GM12878 (cell line): ENCODE results near the gene NUDCD2.
A peak's percentile ranks its signal among the peaks of the same experiment; 100 is the strongest.

Experiments used
- CBFB ChIP-seq: IDR thresholded peaks from 2 replicates; pipeline ENCODE4 v1.6.1; 2016; ENCODE audit warnings: antibody characterized with exemption, low read depth
- FOS ChIP-seq: IDR thresholded peaks from 3 replicates; pipeline ENCODE4 v1.6.1; 2011; ENCODE audit warnings: borderline replicate concordance; ENCODE audit not compliant: insufficient read length; ENCODE audit errors: extremely low read depth
- POLR2A ChIP-seq: IDR thresholded peaks from 2 replicates; pipeline ENCODE4 v1.6.1; 2011; ENCODE audit warnings: low read depth, mild to moderate bottlenecking, low read length
- POU2F2 ChIP-seq: IDR thresholded peaks from 3 replicates; pipeline ENCODE4 v1.6.1; 2011; ENCODE audit warnings: low read depth, mild to moderate bottlenecking, low read length, borderline replicate concordance
- SP1 ChIP-seq: IDR thresholded peaks from one replicate; pipeline ENCODE4 v1.6.1; 2011; ENCODE audit warnings: low read depth, low read length
- ZNF24 ChIP-seq: fragments of 450-650 bp; IDR thresholded peaks from 2 replicates; pipeline ENCODE4 v1.6.1; 2017; ENCODE audit warnings: antibody characterized with exemption, mild to moderate bottlenecking
- TF ChIP-seq, protein P1 (sequence below), 3 experiments: IDR thresholded peaks in 2 of 3; conservative IDR thresholded peaks in 1 of 3; 2 replicates each; pipeline ENCODE4 v1.5.1; 2011; ENCODE audit warnings: low read depth in 3 of 3, low read length in 3 of 3, mild to moderate bottlenecking in 3 of 3, control low read depth in 2 of 3, moderate library complexity in 2 of 3, inconsistent platforms in 1 of 3, mixed read lengths in 1 of 3; ENCODE audit not compliant: control insufficient read depth in 2 of 3, insufficient read depth in 1 of 3; ENCODE audit errors: extremely low read depth in 1 of 3

DNA sequence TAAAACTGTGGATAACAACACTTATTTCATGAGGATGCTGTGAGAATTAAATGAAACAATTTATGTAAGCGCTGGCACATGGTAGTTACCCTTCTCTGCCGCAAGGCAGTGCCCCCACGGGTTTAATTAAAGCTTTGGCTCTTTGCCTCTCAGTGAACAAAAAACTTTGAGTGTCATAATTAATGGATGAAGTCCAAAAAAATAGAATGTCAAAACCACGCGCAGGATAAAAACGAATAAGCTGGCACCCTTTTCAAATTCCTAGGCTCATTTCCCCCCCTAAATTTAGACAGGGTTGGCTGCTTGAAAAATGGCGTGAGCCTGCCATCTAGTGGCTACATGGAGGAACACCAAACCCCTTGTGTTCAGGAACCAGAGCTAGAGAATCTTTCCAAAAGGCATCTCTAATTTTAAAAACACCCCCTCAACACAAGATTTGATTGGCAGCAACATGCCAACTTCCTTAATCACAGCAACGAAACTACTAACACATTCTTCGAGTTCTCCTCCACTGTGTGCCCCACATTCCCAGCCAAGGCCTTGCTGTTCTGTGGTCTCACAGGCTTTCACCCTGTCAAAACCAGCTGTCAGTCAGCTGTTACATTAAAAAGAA lies 51.5 kb downstream of the NUDCD2 start:
- TF ChIP-seq SP1 (no peak), CBFB (no peak), POU2F2 (no peak; the same call in 2 of the 3 replicates), POLR2A (no peak), ZNF24 (no peak), FOS (no peak)
- TF ChIP-seq, protein P1, sequence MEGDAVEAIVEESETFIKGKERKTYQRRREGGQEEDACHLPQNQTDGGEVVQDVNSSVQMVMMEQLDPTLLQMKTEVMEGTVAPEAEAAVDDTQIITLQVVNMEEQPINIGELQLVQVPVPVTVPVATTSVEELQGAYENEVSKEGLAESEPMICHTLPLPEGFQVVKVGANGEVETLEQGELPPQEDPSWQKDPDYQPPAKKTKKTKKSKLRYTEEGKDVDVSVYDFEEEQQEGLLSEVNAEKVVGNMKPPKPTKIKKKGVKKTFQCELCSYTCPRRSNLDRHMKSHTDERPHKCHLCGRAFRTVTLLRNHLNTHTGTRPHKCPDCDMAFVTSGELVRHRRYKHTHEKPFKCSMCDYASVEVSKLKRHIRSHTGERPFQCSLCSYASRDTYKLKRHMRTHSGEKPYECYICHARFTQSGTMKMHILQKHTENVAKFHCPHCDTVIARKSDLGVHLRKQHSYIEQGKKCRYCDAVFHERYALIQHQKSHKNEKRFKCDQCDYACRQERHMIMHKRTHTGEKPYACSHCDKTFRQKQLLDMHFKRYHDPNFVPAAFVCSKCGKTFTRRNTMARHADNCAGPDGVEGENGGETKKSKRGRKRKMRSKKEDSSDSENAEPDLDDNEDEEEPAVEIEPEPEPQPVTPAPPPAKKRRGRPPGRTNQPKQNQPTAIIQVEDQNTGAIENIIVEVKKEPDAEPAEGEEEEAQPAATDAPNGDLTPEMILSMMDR (IDR thresholded peaks at IDR 0.05 in 2 of 3, conservative IDR thresholded peaks at IDR 0.05 in 1 of 3; ENCODE audit: control insufficient read depth in 2 of 3, extremely low read depth in 1 of 3, insufficient read depth in 1 of 3, low read depth in 3 of 3, low read length in 3 of 3) = peak; percentile 73 to 87 (median 85)
